ENCODE measurements around the gene COL17A1. TPM values are rescaled to one million over a fixed set of nuclear protein-coding genes. Genes with fewer than 3 reads are reported as not detected.

Gene COL17A1
- total RNA-seq, 4 donors from 2014 or later: 0.63 TPM; not detected in 3

- intact Hi-C loops (cut with DNase I; ENCODE audit: low total_unique reads): loop anchor here (5.0 to 10.0 kb wide), 2 partner anchors 134 to 223 kb away; partner anchors contain the start of gene GSTO1
- peaks cover 0 to 33% of the 10 kb centered on the region in 2 donors for H3K36me3 ChIP-seq
- no peak for ATAC-seq
Observed at GRCh38 chr10:104028823-104029520, 56.7 kb downstream of the COL17A1 start.

GRCh38 chr10:104028146-104028545 is 57.5 kb downstream of the COL17A1 start:
- TF ChIP-seq POLR2A (IDR thresholded peaks at IDR 0.05) (no peak), CTCF (IDR thresholded peaks at IDR 0.05 in 4 of 5, conservative IDR thresholded peaks at IDR 0.05 in 1 of 5) (peak in 2 of 5 experiments; percentile 21 to 25)
- Histone ChIP-seq H3K27ac (no peak overlapping the region), H3K36me3 (peaks cover 0 to 41% of the 10 kb centered on the region in 2 donors), H3K4me1 (peaks cover 0 to 11% of the 10 kb centered on the region in 2 donors), H3K4me3 (no peak overlapping the region), H3K9me3 (no peaks in the 10 kb centered on the region), H3K27me3 (no peaks in the 10 kb centered on the region)
- DNase-seq: no peak
- in situ Hi-C loops (cut with MboI; ENCODE audit: low sequenced_read_pairs in 4 of 4) (loop anchor here in 2 of 4 donors (25.0 kb wide), 1 partner anchor 184 kb away; no protein-coding TSS in a partner anchor), intact Hi-C loops (cut with DNase I; ENCODE audit: low total_unique reads) (loop anchor here (5.0 to 10.0 kb wide), 2 partner anchors 133 to 224 kb away; partner anchors contain the start of gene GSTO1)
- ATAC-seq: peak in 1 of 2 donors; percentile 60

More at GRCh38 chr10:104028823-104029520, 56.7 kb downstream of the COL17A1 start:
- no peak for DNase-seq
- in situ Hi-C loops (cut with MboI; ENCODE audit: low sequenced_read_pairs in 4 of 4): loop anchor here in 2 of 4 donors (25.0 kb wide), 1 partner anchor 183 kb away; no protein-coding TSS in a partner anchor
- H3K4me3 ChIP-seq: no peak overlapping the region
- no peaks in the 10 kb centered on the region for H3K27me3 ChIP-seq
- TF ChIP-seq CTCF (IDR thresholded peaks at IDR 0.05 in 4 of 5, conservative IDR thresholded peaks at IDR 0.05 in 1 of 5) (no peak), POLR2A (IDR thresholded peaks at IDR 0.05) (no peak)
- H3K27ac ChIP-seq: peak overlapping the region in 2 of 4 donors; percentile 4 to 39
- H3K4me1 ChIP-seq: peaks cover 0 to 11% of the 10 kb centered on the region in 2 donors
- no peaks in the 10 kb centered on the region for H3K9me3 ChIP-seq

- no peak overlapping the region for H3K27ac ChIP-seq
- no peak for DNase-seq
- TF ChIP-seq CTCF (IDR thresholded peaks at IDR 0.05 in 4 of 5, conservative IDR thresholded peaks at IDR 0.05 in 1 of 5) (no peak), POLR2A (IDR thresholded peaks at IDR 0.05) (no peak)
- no peak overlapping the region for H3K4me3 ChIP-seq
- intact Hi-C loops (cut with DNase I; ENCODE audit: low total_unique reads): loop anchor here (5.0 to 10.0 kb wide), 2 partner anchors 132 to 226 kb away; partner anchors contain the start of gene GSTO1
- peaks cover 0 to 11% of the 10 kb centered on the region in 2 donors for H3K4me1 ChIP-seq
- H3K27me3 ChIP-seq: no peaks in the 10 kb centered on the region
- in situ Hi-C loops (cut with MboI; ENCODE audit: low sequenced_read_pairs in 4 of 4): loop anchor here in 2 of 4 donors (25.0 kb wide), 1 partner anchor 186 kb away; no protein-coding TSS in a partner anchor
- ATAC-seq: no peak
- H3K9me3 ChIP-seq: no peaks in the 10 kb centered on the region
- peaks cover 0 to 55% of the 10 kb centered on the region in 2 donors for H3K36me3 ChIP-seq
Observed at GRCh38 chr10:104026762-104027161, 58.9 kb downstream of the COL17A1 start.

GRCh38 chr10:104025524-104025923 is 60.2 kb downstream of the COL17A1 start:
- no peak for DNase-seq
- intact Hi-C loops (cut with DNase I; ENCODE audit: low total_unique reads): loop anchor here (5.0 to 10.0 kb wide), 2 partner anchors 131 to 227 kb away; partner anchors contain the start of gene GSTO1

More at GRCh38 chr10:104025524-104025923, 60.2 kb downstream of the COL17A1 start:
- Histone ChIP-seq H3K27ac (no peak overlapping the region), H3K27me3 (no peaks in the 10 kb centered on the region), H3K36me3 (peaks cover 0 to 67% of the 10 kb centered on the region in 2 donors), H3K4me1 (peaks cover 0 to 11% of the 10 kb centered on the region in 2 donors), H3K4me3 (no peak overlapping the region), H3K9me3 (no peaks in the 10 kb centered on the region)
- no peak for ATAC-seq
- no peak for TF ChIP-seq CTCF (IDR thresholded peaks at IDR 0.05 in 4 of 5, conservative IDR thresholded peaks at IDR 0.05 in 1 of 5)
- no peak for TF ChIP-seq POLR2A (IDR thresholded peaks at IDR 0.05)
- in situ Hi-C loops (cut with MboI; ENCODE audit: low sequenced_read_pairs in 4 of 4): loop anchor here in 2 of 4 donors (25.0 kb wide), 1 partner anchor 187 kb away; no protein-coding TSS in a partner anchor
